H1 (cell line): ENCODE results near the gene SYNJ1. TPM values are rescaled to one million over a fixed set of nuclear protein-coding genes. Genes with fewer than 3 reads are reported as not detected.

Experiments
- CTCF ChIA-PET: fragments of 300-600 bp; sonication (Branson Sonifier 250); formaldehyde crosslinking; loops from one replicate; lab custom pipeline; 2021; ENCODE audit not compliant: partially characterized antibody; lab: Charles Lee
- POLR2A ChIA-PET: fragments of 300-600 bp; sonication (Branson Sonifier 250); formaldehyde crosslinking; loops from one replicate; lab custom pipeline; 2021; ENCODE audit warnings: inconsistent platforms; ENCODE audit not compliant: partially characterized antibody; lab: Charles Lee
- DNase-seq, 2 experiments: peaks; one replicate each; pipeline versions ENCODE4 v3.0.0 to v3.0.0-alpha.2; 2010 to 2022; ENCODE audit warnings: low spot score in 2 of 2, low read depth in 1 of 2, mixed read lengths in 1 of 2
- FAIRE-seq: peaks from 2 replicates; lab custom pipeline; 2011; peaks lifted over from hg19 to GRCh38; lab: Jason Lieb, UNC
- H2AFZ ChIP-seq: 2 replicates; pipeline ENCODE4 v1.8.1; 2012; ENCODE audit warnings: low read length, inconsistent platforms
- H2AK5ac ChIP-seq: 2 replicates; pipeline ENCODE4 v1.6.1; 2013; ENCODE audit warnings: low read depth, low read length
- H2BK120ac ChIP-seq: replicated peaks from 2 replicates; pipeline ENCODE3; 2013; ENCODE audit warnings: low read depth, low read length, inconsistent platforms
- H2BK12ac ChIP-seq: 2 replicates; pipeline ENCODE4 v1.6.1; 2013; ENCODE audit warnings: low read depth, low read length
- H2BK15ac ChIP-seq: 2 replicates; pipeline ENCODE4 v1.6.1; 2013; ENCODE audit warnings: low read length
- H2BK20ac ChIP-seq: 2 replicates; pipeline ENCODE4 v1.6.1; 2013; ENCODE audit warnings: low read length
- H2BK5ac ChIP-seq: 2 replicates; pipeline ENCODE4 v1.6.1; 2013; ENCODE audit warnings: low read depth, low read length
- H3K14ac ChIP-seq: 2 replicates; pipeline ENCODE4 v1.6.1; 2013; ENCODE audit warnings: inconsistent platforms; ENCODE audit not compliant: insufficient read length
- H3K18ac ChIP-seq: 2 replicates; pipeline ENCODE4 v1.6.1; 2013; ENCODE audit warnings: low read length; ENCODE audit errors: extremely low read depth
- H3K23ac ChIP-seq: 2 replicates; pipeline ENCODE4 v1.6.1; 2013; ENCODE audit warnings: inconsistent platforms; ENCODE audit not compliant: insufficient read length
- H3K23me2 ChIP-seq: 2 replicates; pipeline ENCODE4 v1.6.1; 2013; ENCODE audit warnings: low read depth, low read length
- H3K27ac ChIP-seq: 2 replicates; pipeline ENCODE4 v1.6.1; 2011; ENCODE audit warnings: low read depth, low read length, inconsistent platforms
- H3K27me3 ChIP-seq, 4 experiments: replicated peaks in 1 of 4; 1 replicate in 1 of 4; 2 replicates in 3 of 4; pipeline versions ENCODE4 v1.6.1 to v1.8.1; 2011 to 2013; ENCODE audit warnings: low read length in 3 of 4, mild to moderate bottlenecking in 3 of 4, inconsistent platforms in 2 of 4, mixed read lengths in 2 of 4, moderate library complexity in 1 of 4; ENCODE audit not compliant: control insufficient read depth in 3 of 4, insufficient read depth in 3 of 4; ENCODE audit errors: extremely low read depth in 1 of 4
- H3K36me3 ChIP-seq, 4 experiments: 2 replicates each; pipeline versions ENCODE4 v1.6.1 to v1.8.1; 2011 to 2013; ENCODE audit warnings: mild to moderate bottlenecking in 4 of 4, low read length in 3 of 4, moderate library complexity in 2 of 4, control low read depth in 1 of 4, inconsistent platforms in 1 of 4; ENCODE audit not compliant: insufficient read depth in 4 of 4, control insufficient read depth in 2 of 4
- H3K4ac ChIP-seq: replicated peaks from 2 replicates; pipeline ENCODE3; 2013; ENCODE audit warnings: low read length, low read depth, mixed read lengths, inconsistent platforms; ENCODE audit not compliant: insufficient read length
- H3K4me1 ChIP-seq, 4 experiments: replicated peaks in 1 of 4; 1 replicate in 1 of 4; 2 replicates in 3 of 4; pipeline versions ENCODE4 v1.6.1 to v1.8.1; 2011 to 2013; ENCODE audit warnings: low read length in 3 of 4, inconsistent platforms in 2 of 4, mixed read lengths in 1 of 4; ENCODE audit not compliant: insufficient read depth in 4 of 4, control insufficient read depth in 3 of 4
- H3K4me2 ChIP-seq, 2 experiments: 2 replicates each; pipeline versions ENCODE4 v1.6.1 to v1.8.1; 2011 to 2013; ENCODE audit warnings: low read depth in 2 of 2, low read length in 2 of 2, control low read depth in 1 of 2, inconsistent platforms in 1 of 2, mild to moderate bottlenecking in 1 of 2; ENCODE audit not compliant: insufficient read depth in 1 of 2
- H3K4me3 ChIP-seq, 4 experiments: fragments of 200-600, 300-600 bp in 1 of 4; sonication (generic), shearing (Covaris generic), sonication (Bioruptor Twin) in 1 of 4; 2 replicates each; pipeline versions ENCODE4 v1.5.1 to v1.8.1; 2011 to 2016; ENCODE audit warnings: low read length in 4 of 4, low read depth in 3 of 4, control low read depth in 2 of 4, inconsistent platforms in 2 of 4, mild to moderate bottlenecking in 2 of 4, mixed read lengths in 1 of 4, moderate library complexity in 1 of 4; ENCODE audit not compliant: insufficient read depth in 2 of 4; ENCODE audit errors: extremely low read depth in 1 of 4
- H3K56ac ChIP-seq: replicated peaks from 2 replicates; pipeline ENCODE3; 2013; ENCODE audit warnings: low read depth, mild to moderate bottlenecking, mixed read lengths, low read length, inconsistent platforms; ENCODE audit not compliant: insufficient read length
- H3K79me1 ChIP-seq: 2 replicates; pipeline ENCODE4 v1.6.1; 2013; ENCODE audit warnings: low read depth, low read length, control low read depth
- H3K79me2 ChIP-seq, 2 experiments: 2 replicates each; pipeline versions ENCODE4 v1.6.1 to v1.8.1; 2012 to 2013; ENCODE audit warnings: low read length in 2 of 2, mild to moderate bottlenecking in 2 of 2, inconsistent platforms in 1 of 2; ENCODE audit not compliant: insufficient read depth in 2 of 2, control insufficient read depth in 1 of 2
- H3K9ac ChIP-seq, 4 experiments: replicated peaks in 1 of 4; 1 replicate in 1 of 4; 2 replicates in 3 of 4; pipeline versions ENCODE4 v1.6.1 to v1.8.1; 2011 to 2013; ENCODE audit warnings: low read depth in 3 of 4, low read length in 3 of 4, control low read depth in 2 of 4, mild to moderate bottlenecking in 2 of 4, moderate library complexity in 2 of 4, inconsistent platforms in 1 of 4; ENCODE audit errors: extremely low read depth in 1 of 4
- H3K9me3 ChIP-seq, 2 experiments: 2 replicates each; pipeline versions ENCODE4 v1.6.1 to v1.8.1; 2012 to 2013; ENCODE audit warnings: mild to moderate bottlenecking in 2 of 2, moderate library complexity in 2 of 2, control low read depth in 1 of 2, inconsistent platforms in 1 of 2, low read depth in 1 of 2, low read length in 1 of 2, mixed read lengths in 1 of 2; ENCODE audit not compliant: insufficient read depth in 2 of 2
- H4K20me1 ChIP-seq, 2 experiments: replicated peaks in 1 of 2; 2 replicates each; pipeline versions ENCODE3 to v1.8.1; 2011 to 2013; ENCODE audit warnings: inconsistent platforms in 2 of 2, low read length in 2 of 2, mild to moderate bottlenecking in 1 of 2; ENCODE audit not compliant: insufficient read depth in 2 of 2, control insufficient read depth in 1 of 2
- H4K5ac ChIP-seq: 2 replicates; pipeline ENCODE4 v1.6.1; 2013; ENCODE audit warnings: low read length, low read depth, mixed read lengths, inconsistent platforms; ENCODE audit not compliant: insufficient read length
- H4K8ac ChIP-seq: 2 replicates; pipeline ENCODE4 v1.8.0; 2013; ENCODE audit warnings: mild to moderate bottlenecking, moderate library complexity, low read length, inconsistent platforms; ENCODE audit not compliant: insufficient read depth; ENCODE audit errors: extremely low read depth
- H4K91ac ChIP-seq: replicated peaks from 2 replicates; pipeline ENCODE3; 2013; ENCODE audit warnings: low read length, mixed read lengths, inconsistent platforms; ENCODE audit not compliant: insufficient read length
- CREB1 ChIP-seq: IDR thresholded peaks from 2 replicates; pipeline ENCODE4 v1.6.1; 2012; ENCODE audit warnings: inconsistent platforms
- CTBP2 ChIP-seq: IDR thresholded peaks from 2 replicates; pipeline ENCODE4 v1.7.0; 2011; ENCODE audit warnings: borderline replicate concordance, mild to moderate bottlenecking, moderate library complexity, mixed read lengths, low read length; ENCODE audit not compliant: insufficient read depth, insufficient read length
- EGR1 ChIP-seq: IDR thresholded peaks from 2 replicates; pipeline ENCODE4 v1.6.1; 2011; ENCODE audit warnings: low read depth, low read length, borderline replicate concordance
- HDAC2 ChIP-seq, 2 experiments: fragments of 300-600 bp in 1 of 2; sonication (generic) in 1 of 2; IDR thresholded peaks; 2 replicates each; pipeline ENCODE4 v1.6.1; 2011 to 2012; ENCODE audit warnings: low read depth in 2 of 2, low read length in 2 of 2, mild to moderate bottlenecking in 2 of 2, moderate library complexity in 2 of 2, borderline replicate concordance in 1 of 2, inconsistent platforms in 1 of 2
- MAFK ChIP-seq: IDR thresholded peaks from 2 replicates; pipeline ENCODE4 v1.6.1; 2012; ENCODE audit warnings: low read depth, mild to moderate bottlenecking, improper control_type of control experiment, low read length
- NANOG ChIP-seq: IDR thresholded peaks from 2 replicates; pipeline ENCODE4 v1.6.1; 2011; ENCODE audit warnings: low read length, low read depth, mild to moderate bottlenecking, inconsistent platforms; ENCODE audit not compliant: insufficient read depth, poor library complexity, severe bottlenecking
- POLR2AphosphoS5 ChIP-seq: IDR thresholded peaks from 2 replicates; pipeline ENCODE4 v1.6.1; 2011; ENCODE audit warnings: low read depth, low read length
- POU5F1 ChIP-seq: IDR thresholded peaks from 2 replicates; pipeline ENCODE4 v1.6.1; 2011; ENCODE audit warnings: low read depth, mild to moderate bottlenecking, low read length, moderate library complexity
- SIRT6 ChIP-seq: IDR thresholded peaks from one replicate; pipeline ENCODE4 v1.7.1; 2012; ENCODE audit warnings: low read length, inconsistent platforms
- SIX5 ChIP-seq: IDR thresholded peaks from 2 replicates; pipeline ENCODE4 v1.6.1; 2011; ENCODE audit warnings: mild to moderate bottlenecking, low read depth, low read length
- SP1 ChIP-seq: IDR thresholded peaks from 2 replicates; pipeline ENCODE4 v1.6.1; 2011; ENCODE audit warnings: low read depth, low read length
- SP2 ChIP-seq: IDR thresholded peaks from 2 replicates; pipeline ENCODE4 v1.6.1; 2012; ENCODE audit warnings: mild to moderate bottlenecking, low read length, inconsistent platforms
- WGBS, 2 experiments: shearing (Covaris generic) in 1 of 2; methylation state at CpG; one replicate each; pipeline versions ENCODE4 v1.1.6 to v1.1.7; 2013 to 2015; ENCODE audit warnings: low lambda C conversion rate in 2 of 2, mixed read lengths in 2 of 2, inconsistent platforms in 1 of 2, low coverage in 1 of 2, missing lambda C conversion rate in 1 of 2; ENCODE audit not compliant: insufficient replicate concordance in 2 of 2, insufficient coverage in 1 of 2, insufficient read length in 1 of 2; ENCODE audit errors: extremely low coverage in 1 of 2, missing lambda C conversion rate in 1 of 2; 5-methylcytosine and 5-hydroxymethylcytosine counted together
- polyA plus RNA-seq, 7 experiments: library from polyadenylated mRNA; depleted of rRNA in 3 of 7; stranded (reverse) in 5 of 7; unstranded in 2 of 7; fragments of >200 nt in 5 of 7; fragments of 200-250 nt in 2 of 7; gene quantifications; 1 replicate in 5 of 7; 2 replicates in 1 of 7; 4 replicates in 1 of 7; pipeline versions ENCODE4 v1.2.1 to v1.2.3, GENCODE V29; 2011 to 2013; ENCODE audit warnings: missing spikeins in 2 of 7, mixed read lengths in 2 of 7
- total RNA-seq: library from RNA; stranded (reverse); fragmentation: NEBNext Ultra II Directional; extraction: Animal tissue kit (Norgen Biotek cat#: 25700); gene quantifications from 2 replicates; pipeline ENCODE4 v1.2.1, GENCODE V29; 2021

SYNJ1 gene
- total and polyA plus RNA-seq, 2 of the 8 experiments (the other 6 are each of a cell fraction or from before 2014, with no cell fraction given), result 1.3 to 4.3 TPM

- FAIRE-seq (no peak), DNase-seq (no peak)
- peaks cover 3% of the 10 kb centered on the region; the same call in 1 of the 2 replicates for H3K79me1 ChIP-seq
- ChIA-PET CTCF (interaction anchor here (0.6 to 2.0 kb wide), 3 partner anchors 9 to 13 kb away, joined by 3 to 6 read pairs (median 5); no protein-coding TSS in a partner anchor), POLR2A (interaction anchor here (1.2 to 2.2 kb wide), 2 partner anchors 8 to 18 kb away, joined by 3 to 5 read pairs; no protein-coding TSS in a partner anchor)
- no peaks in the 10 kb centered on the region; the same call in 1 of the 2 replicates for H3K23me2 ChIP-seq
- H3K36me3 ChIP-seq, result peaks cover 10 to 81% (median 48%) of the 10 kb centered on the region in 4 experiments
- no peak overlapping the region for H2BK12ac ChIP-seq
- H2BK15ac ChIP-seq, result no peak overlapping the region
- H3K79me2 ChIP-seq, result peaks cover 23 to 59% of the 10 kb centered on the region in 2 experiments
- no peaks in the 10 kb centered on the region for H3K9me3 ChIP-seq
- no peak overlapping the region for H4K91ac ChIP-seq
- H2AK5ac ChIP-seq, result no peak overlapping the region
- no peak overlapping the region for H3K27ac ChIP-seq
- H3K4ac ChIP-seq, result no peak overlapping the region
- no peak overlapping the region for H3K4me3 ChIP-seq
- H2BK5ac ChIP-seq, result no peak overlapping the region
- no peak for TF ChIP-seq HDAC2 (IDR thresholded peaks at IDR 0.05; ENCODE audit: borderline replicate concordance in 1 of 2, low read depth in 2 of 2, low read length in 2 of 2)
- no peak for TF ChIP-seq SIX5
- TF ChIP-seq SP1, result no peak
- TF ChIP-seq CREB1, result no peak
- no peak for TF ChIP-seq MAFK
- no peak for TF ChIP-seq POLR2AphosphoS5
- no peak for TF ChIP-seq CTBP2
- TF ChIP-seq SP2, result no peak
- no peak for TF ChIP-seq SIRT6
- TF ChIP-seq NANOG, result no peak
- TF ChIP-seq POU5F1, result no peak
- no peak for TF ChIP-seq EGR1
- no peak overlapping the region for H2AFZ ChIP-seq
- H2BK120ac ChIP-seq, result no peak overlapping the region
- H3K27me3 ChIP-seq, result no peaks in the 10 kb centered on the region
- H3K56ac ChIP-seq, result no peak overlapping the region
- H3K4me1 ChIP-seq, result no peaks in the 10 kb centered on the region; a peak in 1 of 7 replicates
- H3K9ac ChIP-seq, result no peak overlapping the region
- H4K20me1 ChIP-seq, result peaks cover 13% of the 10 kb centered on the region in 2 experiments
- no peak overlapping the region for H4K8ac ChIP-seq
- H3K18ac ChIP-seq, result no peak overlapping the region
- no peak overlapping the region for H3K23ac ChIP-seq
- H3K14ac ChIP-seq, result no peak overlapping the region
- H2BK20ac ChIP-seq, result no peak overlapping the region
- H3K4me2 ChIP-seq, result no peak overlapping the region
- no peak overlapping the region for H4K5ac ChIP-seq
- WGBS, 2 experiments, result 87% methylated on average over 2 of the region's 2 CpGs; no CpG with 5 or more reads in 1 of the 2 experiments
These were observed 37.2 kb upstream of the SYNJ1 start for GRCh38 chr21:32765058-32765457.
